Spleen (tissue), 11 donors: ENCODE measurements around the gene MAST4. TPM values are rescaled to one million over a fixed set of nuclear protein-coding genes. Genes with fewer than 3 reads are reported as not detected.

Experiments used
- DNase-seq: peaks from one replicate; pipeline ENCODE4 v3.0.0-alpha.2; 2020
- H3K27ac ChIP-seq, 8 donors: fragments of 200-600 bp; sonication (generic) in 7 of 8; 1 replicate in 4 of 8; 2 replicates in 4 of 8; pipeline versions ENCODE4 v1.5.0 to v1.8.0; 2016 to 2021; ENCODE audit warnings: inconsistent platforms in 4 of 8, mild to moderate bottlenecking in 4 of 8, moderate library complexity in 1 of 8
- H3K27me3 ChIP-seq, 7 donors: fragments of 200-600 bp; sonication (generic) in 6 of 7; replicated peaks in 1 of 7; 1 replicate in 4 of 7; 2 replicates in 3 of 7; pipeline versions ENCODE4 v1.5.0 to v1.8.0; 2016 to 2021; ENCODE audit warnings: inconsistent platforms in 3 of 7, mild to moderate bottlenecking in 1 of 7
- H3K36me3 ChIP-seq, 6 donors: fragments of 200-600 bp; sonication (generic) in 5 of 6; 1 replicate in 4 of 6; 2 replicates in 2 of 6; pipeline versions ENCODE4 v1.5.0 to v1.8.0; 2016 to 2021; ENCODE audit warnings: inconsistent platforms in 2 of 6
- H3K4me1 ChIP-seq, 6 donors: fragments of 200-600 bp; sonication (generic) in 5 of 6; 1 replicate in 3 of 6; 2 replicates in 3 of 6; pipeline versions ENCODE4 v1.5.0 to v1.8.0; 2016 to 2021; ENCODE audit warnings: inconsistent platforms in 3 of 6
- H3K4me3 ChIP-seq, 8 donors: fragments of 200-600 bp; sonication (generic) in 7 of 8; 1 replicate in 4 of 8; 2 replicates in 4 of 8; pipeline versions ENCODE4 v1.5.0 to v1.8.0; 2016 to 2021; ENCODE audit warnings: inconsistent platforms in 4 of 8, mild to moderate bottlenecking in 4 of 8, moderate library complexity in 2 of 8
- H3K9me3 ChIP-seq, 8 donors: fragments of 200-600 bp; sonication (generic) in 7 of 8; 1 replicate in 4 of 8; 2 replicates in 4 of 8; pipeline versions ENCODE4 v1.5.0 to v1.8.0; 2016 to 2021; ENCODE audit warnings: inconsistent platforms in 4 of 8
- POLR2A ChIP-seq, 3 donors: fragments of 450-650 bp; IDR thresholded peaks; one replicate each; pipeline ENCODE4 v1.5.1; 2017; ENCODE audit warnings: antibody characterized with exemption in 3 of 3, mild to moderate bottlenecking in 1 of 3
- POLR2AphosphoS5 ChIP-seq, 3 donors: sonication (generic); formaldehyde crosslinking; IDR thresholded peaks; one replicate each; pipeline ENCODE4 v1.5.1; 2017; ENCODE audit warnings: antibody characterized with exemption in 3 of 3
- WGBS, 5 donors: extraction: QIAGEN DNeasy Blood & Tissue Kit in 3 of 5; methylation state at CpG; one replicate each; pipeline versions ENCODE4 v1.1.5 to v1.1.7; 2013 to 2018; 5-methylcytosine and 5-hydroxymethylcytosine counted together
- intact Hi-C: fragments of 100-400 bp; cut with DNase I; formaldehyde crosslinking; loops from one replicate; pipeline ENCODE4 v1.15.0; 2023; ENCODE audit warnings: low total_unique reads
- polyA plus RNA-seq, 3 donors: library from polyadenylated mRNA; stranded (reverse); fragments of 200-250 nt; gene quantifications; one replicate each; pipeline ENCODE4 v1.2.1, GENCODE V29; 2013
- total RNA-seq, 7 donors: library from RNA; depleted of rRNA in 3 of 7; stranded (reverse); fragments of >200 nt in 3 of 7; fragmentation: NEBNext Ultra II Directional in 4 of 7; extraction: Animal tissue kit (Norgen Biotek cat#: 25700) in 4 of 7; gene quantifications; one replicate each; pipeline versions ENCODE4 v1.1.0 to v1.2.1, GENCODE V29; 2016 to 2021
- TF ChIP-seq, protein P1 (sequence below), 11 experiments: fragments of 200-600 bp in 7 of 11; fragments of 450-650 bp in 4 of 11; sonication (generic) in 4 of 11; IDR thresholded peaks in 8 of 11; conservative IDR thresholded peaks in 3 of 11; 1 replicate in 7 of 11; 2 replicates in 4 of 11; pipeline versions ENCODE4 v1.4.0 to v1.8.0; 2016 to 2021; ENCODE audit warnings: antibody characterized with exemption in 11 of 11, inconsistent platforms in 4 of 11, mild to moderate bottlenecking in 1 of 11
- donor health status: healthy with polysubstance abuse.
- donor health status: DM: no; HTN: no; CAD: no; lungs with moderate emphysema.
- donor health status: DM: no; HTN: no; CAD: no.
- donor health status: Bipolar disorder and iron deficiency.
- donor health status: healthy.
- donor health status: DM: no; HTN: no; CAD: no.
- donor health status: DM: yes; HTN: yes; CAD: no.

Gene MAST4
- total and polyA plus RNA-seq, 10 donors: 2.5 to 43.7 (median 25.4) TPM

DNA sequence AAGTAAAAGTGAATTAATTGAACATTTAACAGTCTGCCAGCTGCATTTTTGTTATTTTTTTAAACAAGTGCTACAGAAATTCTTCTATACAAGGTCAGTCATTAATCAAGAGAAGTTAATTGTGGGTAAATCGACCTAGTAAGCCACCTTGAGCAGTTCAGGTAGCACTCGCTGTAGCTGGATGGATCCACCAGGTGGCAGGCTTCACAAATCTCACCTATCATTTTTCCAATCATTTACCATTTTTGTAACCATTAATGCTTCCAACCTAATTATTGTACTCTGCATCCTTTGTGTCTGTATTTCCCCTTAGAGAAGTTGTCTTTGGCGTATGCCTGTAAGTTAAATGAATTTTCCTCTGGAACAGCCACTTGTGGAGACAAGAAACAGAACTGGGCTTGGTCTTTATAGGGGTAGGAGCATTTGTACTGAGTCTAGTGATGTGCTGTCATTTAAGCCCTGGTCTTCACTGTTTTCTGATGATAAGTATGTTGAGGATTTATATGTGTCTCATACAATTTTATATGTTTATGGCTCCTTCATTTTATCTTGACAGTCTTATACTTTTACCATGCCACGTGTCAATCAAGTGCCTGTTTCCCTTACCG is 560.9 kb downstream of the MAST4 start:
- intact Hi-C loops: loop anchor here (10.0 kb wide), 2 partner anchors 172 to 342 kb away; no protein-coding TSS in a partner anchor
- Histone ChIP-seq H3K9me3 (no peaks in the 10 kb centered on the region), H3K4me3 (no peak overlapping the region), H3K4me1 (peaks cover 0 to 45% (median 3%) of the 10 kb centered on the region in 6 donors), H3K36me3 (peaks cover 0 to 56% (median 15%) of the 10 kb centered on the region in 6 donors), H3K27me3 (no peaks in the 10 kb centered on the region), H3K27ac (no peak overlapping the region)
- peak; percentile 76 for DNase-seq
- WGBS, 5 donors: 63 to 66% (median 63%) methylated on average over 5 of the region's 5 CpGs
- TF ChIP-seq, protein P1, sequence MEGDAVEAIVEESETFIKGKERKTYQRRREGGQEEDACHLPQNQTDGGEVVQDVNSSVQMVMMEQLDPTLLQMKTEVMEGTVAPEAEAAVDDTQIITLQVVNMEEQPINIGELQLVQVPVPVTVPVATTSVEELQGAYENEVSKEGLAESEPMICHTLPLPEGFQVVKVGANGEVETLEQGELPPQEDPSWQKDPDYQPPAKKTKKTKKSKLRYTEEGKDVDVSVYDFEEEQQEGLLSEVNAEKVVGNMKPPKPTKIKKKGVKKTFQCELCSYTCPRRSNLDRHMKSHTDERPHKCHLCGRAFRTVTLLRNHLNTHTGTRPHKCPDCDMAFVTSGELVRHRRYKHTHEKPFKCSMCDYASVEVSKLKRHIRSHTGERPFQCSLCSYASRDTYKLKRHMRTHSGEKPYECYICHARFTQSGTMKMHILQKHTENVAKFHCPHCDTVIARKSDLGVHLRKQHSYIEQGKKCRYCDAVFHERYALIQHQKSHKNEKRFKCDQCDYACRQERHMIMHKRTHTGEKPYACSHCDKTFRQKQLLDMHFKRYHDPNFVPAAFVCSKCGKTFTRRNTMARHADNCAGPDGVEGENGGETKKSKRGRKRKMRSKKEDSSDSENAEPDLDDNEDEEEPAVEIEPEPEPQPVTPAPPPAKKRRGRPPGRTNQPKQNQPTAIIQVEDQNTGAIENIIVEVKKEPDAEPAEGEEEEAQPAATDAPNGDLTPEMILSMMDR (IDR thresholded peaks at IDR 0.05 in 8 of 11, conservative IDR thresholded peaks at IDR 0.05 in 3 of 11): peak; percentile 56 to 90 (median 82)
- TF ChIP-seq POLR2A (IDR thresholded peaks at IDR 0.05): no peak

DNA sequence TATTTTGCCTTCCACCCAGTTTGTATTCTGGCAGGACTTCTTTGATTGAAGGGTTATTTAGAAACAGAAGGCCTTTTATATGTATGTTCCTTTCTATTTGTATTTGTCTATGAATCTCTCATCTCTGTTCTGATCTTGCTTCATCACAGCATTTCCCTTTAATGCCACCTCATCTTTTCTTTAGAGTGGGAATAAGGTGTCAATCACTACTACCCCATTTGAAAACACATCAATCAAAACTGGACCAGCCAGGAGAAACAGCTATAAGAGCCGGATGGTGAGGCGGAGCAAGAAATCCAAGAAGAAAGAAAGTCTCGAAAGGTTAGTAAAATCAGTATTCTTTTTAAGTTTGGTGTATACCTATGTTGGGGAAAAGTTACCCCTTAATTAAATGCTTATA is 564.1 kb downstream of the MAST4 start:
- DNase-seq: no peak

DNA sequence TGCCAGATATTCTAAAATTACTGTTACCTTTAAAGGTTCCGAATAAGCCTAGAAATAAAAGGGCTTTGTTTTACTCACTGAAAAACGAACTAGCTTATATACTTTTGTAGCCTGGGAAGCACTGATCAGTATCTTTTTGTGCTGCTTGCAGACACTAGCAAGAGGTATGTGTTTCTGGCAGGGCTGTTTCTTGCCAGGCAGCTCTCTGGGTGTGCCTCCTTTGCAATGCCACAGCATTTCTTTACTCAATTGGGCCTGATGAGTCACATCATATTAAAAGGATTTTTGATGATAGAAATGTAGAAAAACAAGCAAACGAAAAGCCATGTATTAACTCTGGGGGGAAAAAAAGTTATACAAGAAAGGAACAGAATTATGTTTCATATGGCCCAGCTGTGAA is 564.8 kb downstream of the MAST4 start:
- Histone ChIP-seq H3K27me3 (no peaks in the 10 kb centered on the region), H3K36me3 (peaks cover 0 to 57% (median 23%) of the 10 kb centered on the region in 6 donors), H3K27ac (peak overlapping the region in 4 of 8 donors; percentile 3 to 25 (median 12)), H3K4me3 (no peak overlapping the region), H3K4me1 (peaks cover 0 to 81% (median 14%) of the 10 kb centered on the region in 6 donors), H3K9me3 (no peaks in the 10 kb centered on the region)
- no peak for DNase-seq
- intact Hi-C loops: no loop called here
- 74 to 85% (median 75%) methylated on average over 3 of the region's 3 CpGs for WGBS, 5 donors
- TF ChIP-seq, protein P1 (IDR thresholded peaks at IDR 0.05 in 8 of 11, conservative IDR thresholded peaks at IDR 0.05 in 3 of 11): no peak
- TF ChIP-seq POLR2A (IDR thresholded peaks at IDR 0.05): no peak

More for the DNA sequence above, 564.1 kb downstream of the MAST4 start:
- H3K4me1 ChIP-seq: peaks cover 0 to 74% (median 7%) of the 10 kb centered on the region in 6 donors
- WGBS, 5 donors: 90 to 98% (median 96%) methylated on average over 3 of the region's 3 CpGs
- H3K27ac ChIP-seq: peak overlapping the region in 2 of 8 donors; percentile 14 to 25
- no peaks in the 10 kb centered on the region for H3K27me3 ChIP-seq
- no peak for TF ChIP-seq POLR2AphosphoS5 (IDR thresholded peaks at IDR 0.05)
- TF ChIP-seq, protein P1 (IDR thresholded peaks at IDR 0.05 in 8 of 11, conservative IDR thresholded peaks at IDR 0.05 in 3 of 11): no peak
- no peak for TF ChIP-seq POLR2A (IDR thresholded peaks at IDR 0.05)
- H3K9me3 ChIP-seq: no peaks in the 10 kb centered on the region
- H3K36me3 ChIP-seq: peaks cover 0 to 60% (median 25%) of the 10 kb centered on the region in 6 donors
- no peak overlapping the region for H3K4me3 ChIP-seq
- intact Hi-C loops: no loop called here

DNA sequence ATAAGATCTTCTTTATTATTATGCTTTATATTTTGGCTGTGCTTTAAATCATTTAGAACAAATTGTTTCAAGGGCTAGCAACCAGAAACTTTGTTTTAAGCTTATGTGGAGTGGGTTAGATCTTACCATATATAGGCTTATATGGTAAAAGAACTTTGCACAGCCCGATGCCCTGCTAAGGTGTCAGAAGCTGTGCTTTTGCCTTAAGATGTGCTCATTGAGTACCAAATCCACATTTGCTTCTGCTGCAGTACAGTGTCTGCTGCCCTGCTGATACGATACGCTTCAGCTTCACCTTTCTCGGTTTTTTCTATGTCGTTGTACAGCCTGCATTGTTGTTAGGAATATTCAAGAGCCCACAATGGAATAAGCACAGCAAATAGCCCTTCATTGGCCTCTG is 565.6 kb downstream of the MAST4 start:
- Histone ChIP-seq H3K27ac (peak overlapping the region in 5 of 8 donors; percentile 3 to 24 (median 14)), H3K27me3 (no peaks in the 10 kb centered on the region), H3K9me3 (no peaks in the 10 kb centered on the region), H3K4me3 (no peak overlapping the region), H3K4me1 (peaks cover 0 to 85% (median 21%) of the 10 kb centered on the region in 6 donors), H3K36me3 (peaks cover 0 to 52% (median 22%) of the 10 kb centered on the region in 6 donors)
- WGBS, 5 donors: 93 to 97% (median 94%) methylated on average over 5 of the region's 5 CpGs
- no peak for DNase-seq
- TF ChIP-seq POLR2A (IDR thresholded peaks at IDR 0.05): no peak
- TF ChIP-seq, protein P1 (IDR thresholded peaks at IDR 0.05 in 8 of 11, conservative IDR thresholded peaks at IDR 0.05 in 3 of 11): no peak
- TF ChIP-seq POLR2AphosphoS5 (IDR thresholded peaks at IDR 0.05): no peak
- intact Hi-C loops: no loop called here
